Astrocyte of the spinal cord (primary cell): ENCODE data around the gene KANTR.

ENCODE experiments used
- DNase-seq: peaks from one replicate; pipeline ENCODE4 v3.0.0; 2011; ENCODE audit warnings: low read depth, low spot score
- H3K4me3 ChIP-seq: 2 replicates; pipeline ENCODE4 v1.5.1; 2011; ENCODE audit warnings: low read depth, mild to moderate bottlenecking, low read length, moderate library complexity
- in situ Hi-C: cut with HindIII; loops from 2 replicates; pipeline ENCODE4 v1.10.0; 2017; ENCODE audit warnings: low sequenced_read_pairs
- TF ChIP-seq, protein P1 (sequence below): IDR thresholded peaks from 2 replicates; pipeline ENCODE4 v1.5.1; 2012; ENCODE audit warnings: low read depth, mild to moderate bottlenecking, low read length, inconsistent platforms

KANTR gene

GRCh38 chrX:53080628-53081580 lies 13.0 kb upstream of the KANTR start:
- in situ Hi-C loops, result no loop called here
- TF ChIP-seq, protein P1, sequence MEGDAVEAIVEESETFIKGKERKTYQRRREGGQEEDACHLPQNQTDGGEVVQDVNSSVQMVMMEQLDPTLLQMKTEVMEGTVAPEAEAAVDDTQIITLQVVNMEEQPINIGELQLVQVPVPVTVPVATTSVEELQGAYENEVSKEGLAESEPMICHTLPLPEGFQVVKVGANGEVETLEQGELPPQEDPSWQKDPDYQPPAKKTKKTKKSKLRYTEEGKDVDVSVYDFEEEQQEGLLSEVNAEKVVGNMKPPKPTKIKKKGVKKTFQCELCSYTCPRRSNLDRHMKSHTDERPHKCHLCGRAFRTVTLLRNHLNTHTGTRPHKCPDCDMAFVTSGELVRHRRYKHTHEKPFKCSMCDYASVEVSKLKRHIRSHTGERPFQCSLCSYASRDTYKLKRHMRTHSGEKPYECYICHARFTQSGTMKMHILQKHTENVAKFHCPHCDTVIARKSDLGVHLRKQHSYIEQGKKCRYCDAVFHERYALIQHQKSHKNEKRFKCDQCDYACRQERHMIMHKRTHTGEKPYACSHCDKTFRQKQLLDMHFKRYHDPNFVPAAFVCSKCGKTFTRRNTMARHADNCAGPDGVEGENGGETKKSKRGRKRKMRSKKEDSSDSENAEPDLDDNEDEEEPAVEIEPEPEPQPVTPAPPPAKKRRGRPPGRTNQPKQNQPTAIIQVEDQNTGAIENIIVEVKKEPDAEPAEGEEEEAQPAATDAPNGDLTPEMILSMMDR, result no peak
- H3K4me3 ChIP-seq, result peak overlapping the region; percentile 29
- DNase-seq, result no peak

DNA sequence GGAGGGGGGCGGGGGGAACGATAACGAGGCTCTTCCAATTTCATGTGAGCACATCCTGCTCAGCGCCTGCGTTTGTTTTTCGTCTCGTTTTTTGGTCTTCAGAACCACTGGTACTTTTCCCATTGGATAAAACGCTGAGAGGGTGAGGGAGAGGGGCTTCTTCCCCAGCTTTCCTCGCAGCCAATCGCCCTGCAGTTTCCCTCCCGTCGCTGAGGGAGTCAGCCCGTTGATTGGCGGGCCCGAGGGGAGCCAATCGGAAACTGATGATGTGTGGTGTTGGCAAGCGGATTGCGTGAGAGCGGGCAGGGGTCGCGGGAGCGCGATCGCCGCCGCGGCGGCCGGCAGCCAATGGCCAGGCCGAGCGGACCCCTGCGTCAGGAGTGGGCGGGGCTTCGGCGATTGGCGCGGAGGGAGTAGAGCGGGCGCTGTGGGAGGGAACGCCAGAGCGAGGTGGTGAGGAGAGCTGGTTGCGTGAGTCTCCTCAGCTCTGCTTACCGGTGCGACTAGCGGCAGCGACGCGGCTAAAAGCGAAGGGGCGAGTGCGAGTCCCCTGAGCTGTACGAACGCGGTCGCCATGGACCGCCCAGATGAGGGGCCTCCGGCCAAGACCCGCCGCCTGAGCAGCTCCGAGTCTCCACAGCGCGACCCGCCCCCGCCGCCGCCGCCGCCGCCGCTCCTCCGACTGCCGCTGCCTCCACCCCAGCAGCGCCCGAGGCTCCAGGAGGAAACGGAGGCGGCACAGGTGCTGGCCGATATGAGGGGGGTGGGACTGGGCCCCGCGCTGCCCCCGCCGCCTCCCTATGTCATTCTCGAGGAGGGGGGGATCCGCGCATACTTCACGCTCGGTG lies 11.8 kb upstream of the KANTR start, which contains the start of gene TSPYL2:
TSPYL2 (plus strand) TSS at position 443 of the 848 bp plus-strand sequence; CDS start at position 575, 132 bp downstream.
- peak; percentile 97 for DNase-seq

DNA sequence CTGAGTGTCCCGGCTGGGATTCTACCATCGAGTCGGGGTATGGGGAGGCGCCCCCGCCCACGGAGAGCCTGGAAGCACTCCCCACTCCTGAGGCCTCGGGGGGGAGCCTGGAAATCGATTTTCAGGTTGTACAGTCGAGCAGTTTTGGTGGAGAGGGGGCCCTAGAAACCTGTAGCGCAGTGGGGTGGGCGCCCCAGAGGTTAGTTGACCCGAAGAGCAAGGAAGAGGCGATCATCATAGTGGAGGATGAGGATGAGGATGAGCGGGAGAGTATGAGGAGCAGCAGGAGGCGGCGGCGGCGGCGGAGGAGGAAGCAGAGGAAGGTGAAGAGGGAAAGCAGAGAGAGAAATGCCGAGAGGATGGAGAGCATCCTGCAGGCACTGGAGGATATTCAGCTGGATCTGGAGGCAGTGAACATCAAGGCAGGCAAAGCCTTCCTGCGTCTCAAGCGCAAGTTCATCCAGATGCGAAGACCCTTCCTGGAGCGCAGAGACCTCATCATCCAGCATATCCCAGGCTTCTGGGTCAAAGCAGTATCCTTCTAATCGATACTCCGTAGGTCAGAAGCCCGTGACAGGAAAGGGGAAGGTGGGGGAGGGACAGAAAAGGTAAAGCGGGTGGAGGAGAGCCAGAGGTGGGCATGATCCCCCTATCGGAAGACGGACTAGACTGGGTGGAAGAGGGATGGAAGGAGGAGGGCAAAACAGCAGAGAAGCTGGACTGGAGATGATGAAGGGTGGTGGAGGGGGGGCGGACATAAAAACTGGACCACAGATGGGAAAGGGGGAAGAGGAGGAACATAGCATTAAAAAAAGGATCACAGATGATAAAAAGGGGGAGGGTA lies 10.9 kb upstream of the KANTR start:
- TF ChIP-seq, protein P1, result no peak
- no peak for DNase-seq
- peak overlapping the region; percentile 71 for H3K4me3 ChIP-seq
- in situ Hi-C loops, result no loop called here

More for the DNA sequence above, 11.8 kb upstream of the KANTR start, which contains the start of gene TSPYL2:
- H3K4me3 ChIP-seq, result peak within 1 kb of the TSS; percentile 71
- TF ChIP-seq, protein P1, result no peak
- in situ Hi-C loops, result no loop called here

GRCh38 chrX:53084043-53084570 lies 9.8 kb upstream of the KANTR start:
- TF ChIP-seq, protein P1, result no peak
- in situ Hi-C loops, result no loop called here
- DNase-seq, result no peak
- H3K4me3 ChIP-seq, result no peak overlapping the region

DNA sequence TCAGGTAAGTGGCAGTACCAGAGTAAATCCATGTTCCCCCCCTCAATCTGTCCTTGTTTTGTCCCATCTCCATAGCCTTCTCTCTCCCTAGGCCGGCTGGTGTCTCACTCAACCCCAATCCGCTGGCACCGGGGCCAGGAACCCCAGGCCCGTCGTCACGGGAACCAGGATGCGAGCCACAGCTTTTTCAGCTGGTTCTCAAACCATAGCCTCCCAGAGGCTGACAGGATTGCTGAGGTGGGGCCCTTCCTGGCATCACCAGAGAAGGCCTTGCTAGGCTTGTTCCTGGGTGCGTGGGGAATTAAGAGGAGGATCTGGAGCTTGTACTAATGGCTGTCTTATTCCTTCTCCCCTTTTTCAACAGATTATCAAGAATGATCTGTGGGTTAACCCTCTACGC lies 9.1 kb upstream of the KANTR start:
- no peak overlapping the region for H3K4me3 ChIP-seq
- TF ChIP-seq, protein P1, result no peak
- in situ Hi-C loops, result no loop called here
- DNase-seq, result no peak
